Ectodermal cell (in vitro differentiated cells): Measurements from ENCODE around the gene TIPARP.
"Not testable (repeated sequence)": the region's sequence is repeated elsewhere in the genome, so short reads cannot be mapped to it uniquely, and the experiment has no call there.

ENCODE experiments used
- H3K27ac ChIP-seq: 2 replicates; pipeline ENCODE4 v1.7.0; 2013; ENCODE audit warnings: mild to moderate bottlenecking, low read depth, low read length; ENCODE audit not compliant: insufficient read depth, poor library complexity, severe bottlenecking
- H3K27me3 ChIP-seq: 2 replicates; pipeline ENCODE4 v1.7.0; 2013; ENCODE audit warnings: mild to moderate bottlenecking, low read length; ENCODE audit not compliant: insufficient read depth, control insufficient read depth, poor library complexity, severe bottlenecking
- H3K36me3 ChIP-seq: one replicate; pipeline ENCODE4 v1.7.0; 2013; ENCODE audit warnings: low read length; ENCODE audit not compliant: control insufficient read depth, insufficient read depth
- H3K4me1 ChIP-seq: one replicate; pipeline ENCODE4 v1.7.0; 2013; ENCODE audit warnings: low read length; ENCODE audit not compliant: control insufficient read depth, insufficient read depth
- H3K4me3 ChIP-seq: 2 replicates; pipeline ENCODE4 v1.7.0; 2013; ENCODE audit warnings: low read depth, low read length, control low read depth; ENCODE audit not compliant: insufficient read depth
- H3K9me3 ChIP-seq: 2 replicates; pipeline ENCODE4 v1.7.0; 2013; ENCODE audit warnings: mild to moderate bottlenecking, low read length, moderate library complexity; ENCODE audit not compliant: control insufficient read depth
- WGBS, 2 experiments: methylation state at CpG; one replicate each; pipeline ENCODE4 v1.1.7; 2013; ENCODE audit warnings: missing lambda C conversion rate in 2 of 2; 5-methylcytosine and 5-hydroxymethylcytosine counted together

The TIPARP gene

GRCh38 chr3:156710429-156710828, 36.0 kb downstream of the TIPARP start:
- H3K9me3 ChIP-seq: no peaks in the 10 kb centered on the region
- no peaks in the 10 kb centered on the region for H3K27me3 ChIP-seq
- no peak overlapping the region for H3K4me3 ChIP-seq
- WGBS, 2 experiments: 91 to 95% methylated on average over 1 of the region's 1 CpG
- no peak overlapping the region for H3K27ac ChIP-seq
- peaks cover under 1% of the 10 kb centered on the region for H3K36me3 ChIP-seq
- no peaks in the 10 kb centered on the region for H3K4me1 ChIP-seq

GRCh38 chr3:156711113-156711512, 36.7 kb downstream of the TIPARP start:
- Histone ChIP-seq H3K27ac (no peak overlapping the region), H3K9me3 (no peaks in the 10 kb centered on the region), H3K36me3 (no peaks in the 10 kb centered on the region), H3K4me1 (no peaks in the 10 kb centered on the region), H3K4me3 (no peak overlapping the region), H3K27me3 (no peaks in the 10 kb centered on the region)
- 100% methylated on average over 1 of the region's 1 CpG for WGBS, 2 experiments

- not testable (repeated sequence) for H3K27me3 ChIP-seq, H3K4me3 ChIP-seq, H3K36me3 ChIP-seq, H3K9me3 ChIP-seq, H3K4me1 ChIP-seq, H3K27ac ChIP-seq
- WGBS, 2 experiments: 92 to 94% methylated on average over 3 to 4 of the region's 4 CpGs
Observed at GRCh38 chr3:156711944-156712343, 37.6 kb downstream of the TIPARP start.

GRCh38 chr3:156716105-156716862, 41.9 kb downstream of the TIPARP start:
- H3K36me3 ChIP-seq: no peaks in the 10 kb centered on the region
- no peaks in the 10 kb centered on the region for H3K9me3 ChIP-seq
- H3K4me1 ChIP-seq: peaks cover 4% of the 10 kb centered on the region
- H3K4me3 ChIP-seq: no peak overlapping the region
- no peak overlapping the region for H3K27ac ChIP-seq
- no peaks in the 10 kb centered on the region for H3K27me3 ChIP-seq
- 71 to 78% methylated on average over 5 of the region's 6 CpGs for WGBS, 2 experiments

GRCh38 chr3:156718622-156719306, 44.4 kb downstream of the TIPARP start:
- Histone ChIP-seq H3K27ac (no peak overlapping the region), H3K27me3 (no peaks in the 10 kb centered on the region), H3K36me3 (no peaks in the 10 kb centered on the region), H3K4me1 (peaks cover 4% of the 10 kb centered on the region), H3K4me3 (no peak overlapping the region), H3K9me3 (no peaks in the 10 kb centered on the region)
- 90 to 91% methylated on average over 3 of the region's 3 CpGs for WGBS, 2 experiments

GRCh38 chr3:156720826-156721225, 46.4 kb downstream of the TIPARP start:
- Histone ChIP-seq H3K27ac (no peak overlapping the region), H3K36me3 (no peaks in the 10 kb centered on the region)

GRCh38 chr3:156721687-156722618, 47.6 kb downstream of the TIPARP start:
- Histone ChIP-seq H3K36me3 (no peaks in the 10 kb centered on the region), H3K4me1 (peaks cover 4% of the 10 kb centered on the region)

More at GRCh38 chr3:156720826-156721225, 46.4 kb downstream of the TIPARP start:
- Histone ChIP-seq H3K4me1 (peaks cover 4% of the 10 kb centered on the region), H3K4me3 (no peak overlapping the region), H3K9me3 (no peaks in the 10 kb centered on the region), H3K27me3 (no peaks in the 10 kb centered on the region)
- 27 to 50% methylated on average over 1 of the region's 2 CpGs for WGBS, 2 experiments

GRCh38 chr3:156723182-156723619, 48.8 kb downstream of the TIPARP start:
- 79 to 88% methylated on average over 2 of the region's 2 CpGs for WGBS, 2 experiments
- H3K9me3 ChIP-seq: no peaks in the 10 kb centered on the region

More at GRCh38 chr3:156721687-156722618, 47.6 kb downstream of the TIPARP start:
- Histone ChIP-seq H3K27me3 (no peaks in the 10 kb centered on the region), H3K4me3 (no peak overlapping the region), H3K27ac (no peak overlapping the region), H3K9me3 (no peaks in the 10 kb centered on the region)
- 89 to 96% methylated on average over 2 of the region's 2 CpGs for WGBS, 2 experiments

GRCh38 chr3:156725682-156726081, 51.3 kb downstream of the TIPARP start:
- no peaks in the 10 kb centered on the region for H3K9me3 ChIP-seq
- no peaks in the 10 kb centered on the region for H3K27me3 ChIP-seq
- no peak overlapping the region for H3K27ac ChIP-seq
- peaks cover 3% of the 10 kb centered on the region for H3K4me1 ChIP-seq
- no peaks in the 10 kb centered on the region for H3K36me3 ChIP-seq
- WGBS, 2 experiments: 71 to 72% methylated on average over 4 of the region's 4 CpGs
- no peak overlapping the region for H3K4me3 ChIP-seq

More at GRCh38 chr3:156723182-156723619, 48.8 kb downstream of the TIPARP start:
- peaks cover 4% of the 10 kb centered on the region for H3K4me1 ChIP-seq
- H3K27me3 ChIP-seq: no peaks in the 10 kb centered on the region
- H3K36me3 ChIP-seq: no peaks in the 10 kb centered on the region
- no peak overlapping the region for H3K27ac ChIP-seq
- H3K4me3 ChIP-seq: no peak overlapping the region
